GM19324 (cell line): ENCODE measurements around the gene HMGN5.

Source experiments
- ATAC-seq: cut with Tn5 transposase; IDR thresholded peaks from one replicate; pipeline ENCODE4 v1.9.1; 2021; ENCODE audit warnings: mild to moderate bottlenecking, moderate library complexity; ENCODE audit not compliant: unreplicated experiment, low FRiP score

The HMGN5 gene

GRCh38 chrX:81120936-81121371 is 80.8 kb downstream of the HMGN5 start:
- peak; percentile 67 for ATAC-seq

- peak; percentile 22 for ATAC-seq
Observed at GRCh38 chrX:81120258-81120935, 81.3 kb downstream of the HMGN5 start.

DNA sequence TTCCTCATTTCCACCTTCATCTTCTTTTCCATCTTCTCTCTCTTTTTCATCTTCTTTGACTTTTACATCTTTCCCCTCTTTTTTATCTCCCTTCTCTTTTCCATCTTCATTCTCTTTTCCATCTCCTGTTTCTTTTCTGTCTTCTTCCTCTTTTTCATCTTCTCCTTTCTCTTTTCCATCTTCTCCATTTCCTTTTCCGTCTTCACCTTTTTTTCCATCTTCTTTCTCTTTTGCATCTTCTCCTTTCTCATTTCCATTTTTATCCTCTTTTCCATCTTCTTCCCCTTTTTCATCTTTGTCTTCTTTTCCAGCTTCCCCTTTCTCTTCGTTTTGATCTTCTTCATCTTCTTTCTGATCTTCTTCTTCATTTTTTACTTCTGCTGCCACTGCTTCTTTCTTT is 87.0 kb downstream of the HMGN5 start:
- no peak for ATAC-seq

GRCh38 chrX:81110286-81110685 is 91.4 kb downstream of the HMGN5 start:
- no peak for ATAC-seq

GRCh38 chrX:81082649-81083048 is 119.1 kb downstream of the HMGN5 start:
- ATAC-seq, result no peak
